Vagina (tissue), 2 donors: ENCODE results near the gene BLCAP.

ENCODE experiments used
- POLR2A ChIP-seq, 2 donors: fragments of 450-650 bp; IDR thresholded peaks; one replicate each; pipeline ENCODE4 v1.6.1; 2017; ENCODE audit warnings: antibody characterized with exemption in 2 of 2, mild to moderate bottlenecking in 2 of 2, moderate library complexity in 2 of 2
- TF ChIP-seq, protein P1 (sequence below), 3 experiments: fragments of 450-650 bp in 2 of 3; fragments of 200-600 bp in 1 of 3; sonication (generic) in 1 of 3; IDR thresholded peaks; one replicate each; pipeline ENCODE4 v1.5.1; 2017 to 2019; ENCODE audit warnings: antibody characterized with exemption in 3 of 3, mild to moderate bottlenecking in 2 of 3, moderate library complexity in 2 of 3

DNA sequence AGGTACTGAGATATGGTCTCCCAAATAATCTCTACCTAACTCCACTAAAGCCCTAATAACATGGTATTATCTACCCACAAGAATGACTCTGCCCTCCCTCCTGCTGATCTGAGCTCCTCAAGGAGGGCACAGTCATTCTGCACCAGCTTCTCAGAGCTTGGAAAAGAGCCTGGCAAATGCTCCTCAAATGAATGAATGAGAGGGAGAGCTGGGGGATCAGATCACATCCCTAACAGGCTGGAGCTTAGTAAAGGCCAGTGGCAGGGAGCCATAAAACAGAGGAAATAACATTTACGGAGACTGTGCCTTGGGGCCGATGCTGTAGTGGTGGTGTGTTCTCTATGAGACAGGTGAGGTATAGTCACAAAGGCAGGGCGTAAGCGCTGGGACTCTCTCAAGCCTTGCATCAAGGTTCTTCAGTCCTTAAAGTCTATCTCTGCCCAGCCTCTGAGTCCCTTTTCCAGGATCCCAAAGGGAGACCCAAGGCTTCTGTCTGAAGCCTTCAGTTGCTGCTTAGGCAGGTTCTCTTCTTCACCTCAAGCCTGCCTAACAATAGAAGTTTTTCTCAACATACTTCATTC is 13.8 kb downstream of the BLCAP start:
- TF ChIP-seq, protein P1, sequence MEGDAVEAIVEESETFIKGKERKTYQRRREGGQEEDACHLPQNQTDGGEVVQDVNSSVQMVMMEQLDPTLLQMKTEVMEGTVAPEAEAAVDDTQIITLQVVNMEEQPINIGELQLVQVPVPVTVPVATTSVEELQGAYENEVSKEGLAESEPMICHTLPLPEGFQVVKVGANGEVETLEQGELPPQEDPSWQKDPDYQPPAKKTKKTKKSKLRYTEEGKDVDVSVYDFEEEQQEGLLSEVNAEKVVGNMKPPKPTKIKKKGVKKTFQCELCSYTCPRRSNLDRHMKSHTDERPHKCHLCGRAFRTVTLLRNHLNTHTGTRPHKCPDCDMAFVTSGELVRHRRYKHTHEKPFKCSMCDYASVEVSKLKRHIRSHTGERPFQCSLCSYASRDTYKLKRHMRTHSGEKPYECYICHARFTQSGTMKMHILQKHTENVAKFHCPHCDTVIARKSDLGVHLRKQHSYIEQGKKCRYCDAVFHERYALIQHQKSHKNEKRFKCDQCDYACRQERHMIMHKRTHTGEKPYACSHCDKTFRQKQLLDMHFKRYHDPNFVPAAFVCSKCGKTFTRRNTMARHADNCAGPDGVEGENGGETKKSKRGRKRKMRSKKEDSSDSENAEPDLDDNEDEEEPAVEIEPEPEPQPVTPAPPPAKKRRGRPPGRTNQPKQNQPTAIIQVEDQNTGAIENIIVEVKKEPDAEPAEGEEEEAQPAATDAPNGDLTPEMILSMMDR (IDR thresholded peaks at IDR 0.05): no peak
- TF ChIP-seq POLR2A (IDR thresholded peaks at IDR 0.05): no peak
